HPDE6-E6E7 (cell line): Measurements from ENCODE around the gene ZBTB16.

Experiments
- DNase-seq: peaks from one replicate; pipeline ENCODE4 v3.0.0; 2011; ENCODE audit warnings: missing footprints; ENCODE audit errors: extremely low spot score

The ZBTB16 gene

DNA sequence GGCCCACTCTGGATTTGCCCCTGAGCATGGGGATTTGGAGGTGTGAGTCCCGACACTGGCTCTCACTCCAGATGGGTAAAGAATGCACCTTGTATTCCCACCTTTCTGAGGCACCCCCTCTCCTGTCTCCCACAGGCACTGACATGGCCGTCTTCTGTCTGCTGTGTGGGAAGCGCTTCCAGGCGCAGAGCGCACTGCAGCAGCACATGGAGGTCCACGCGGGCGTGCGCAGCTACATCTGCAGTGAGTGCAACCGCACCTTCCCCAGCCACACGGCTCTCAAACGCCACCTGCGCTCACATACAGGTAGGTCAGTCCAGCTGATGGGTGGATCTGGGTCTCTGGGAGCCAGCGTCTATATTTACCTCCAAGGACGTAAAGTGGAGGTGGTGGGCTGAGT lies 182.5 kb downstream of the ZBTB16 start:
- no peak for DNase-seq

DNA sequence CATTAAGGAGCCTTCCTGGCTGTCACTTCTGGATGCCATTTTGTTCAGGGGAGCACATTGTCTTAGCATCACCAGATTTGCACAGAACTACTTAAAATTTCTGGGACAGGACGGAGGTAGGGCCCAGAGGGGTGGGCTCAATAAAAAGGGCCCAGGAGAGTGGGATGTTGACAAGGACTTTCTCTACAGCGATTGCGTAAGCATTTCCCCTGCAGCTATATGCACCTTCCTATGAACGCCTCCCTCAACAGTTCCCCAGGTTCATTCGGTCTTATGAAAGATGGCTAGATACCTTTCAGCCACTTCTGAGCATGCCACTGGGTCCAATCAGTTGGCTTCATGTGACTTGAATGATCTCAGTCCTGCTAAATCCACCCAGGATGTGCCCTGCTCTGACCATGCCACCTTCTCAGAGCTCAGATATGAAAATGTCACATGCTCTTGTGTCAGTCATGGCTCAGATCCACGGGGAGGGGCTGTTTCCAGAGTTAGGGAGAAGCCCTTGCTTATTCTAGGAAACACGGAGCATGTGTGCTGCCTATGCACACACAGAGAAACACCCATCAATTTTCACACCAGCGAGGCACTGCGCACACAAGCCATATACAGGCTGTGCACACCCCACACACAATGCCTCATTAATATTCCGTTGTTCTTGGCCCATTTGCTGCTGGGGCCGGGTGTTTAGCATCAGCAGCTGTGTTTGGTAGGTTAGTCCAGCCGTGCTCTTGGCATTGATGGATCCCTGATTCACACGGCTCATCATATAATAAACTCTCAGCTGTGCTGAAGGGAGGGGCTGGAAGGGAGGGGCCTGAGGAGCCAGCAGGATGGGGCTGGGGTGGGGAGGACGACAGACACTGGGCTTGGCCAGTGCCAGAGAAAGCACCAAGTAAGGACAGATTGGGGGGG lies 184.2 kb downstream of the ZBTB16 start:
- no peak for DNase-seq

DNA sequence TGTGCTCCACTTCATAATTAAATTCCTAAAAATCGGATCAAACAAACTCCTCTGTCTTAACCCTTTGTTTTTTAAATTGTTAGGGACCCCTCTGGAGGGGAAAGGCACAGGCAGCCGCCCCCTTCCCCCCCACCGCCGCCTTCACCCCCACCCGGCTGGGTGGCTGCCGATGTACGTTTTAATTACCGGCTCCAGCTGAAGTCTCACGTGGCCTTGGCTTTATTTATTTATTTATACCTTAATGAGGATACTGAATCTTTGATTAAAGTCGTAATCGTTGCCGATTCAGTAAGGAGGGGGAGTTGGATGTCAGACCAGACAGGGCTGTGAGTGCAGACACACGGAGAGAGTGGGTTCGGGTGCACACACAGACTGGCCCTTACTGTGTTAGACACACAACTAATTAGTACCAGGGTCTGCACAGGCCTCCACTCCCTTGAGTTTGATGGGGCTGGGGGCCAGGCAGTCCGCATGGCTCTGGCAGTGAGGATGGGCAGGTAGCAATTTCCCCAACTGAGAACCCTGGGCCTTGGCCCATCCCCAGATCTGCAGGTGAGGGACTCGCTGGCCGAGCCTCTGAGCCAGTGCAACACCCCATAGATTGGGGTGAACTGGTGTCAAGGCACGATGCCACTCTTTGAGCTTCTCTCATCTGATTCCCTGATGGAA lies 185.3 kb downstream of the ZBTB16 start:
- no peak for DNase-seq

DNA sequence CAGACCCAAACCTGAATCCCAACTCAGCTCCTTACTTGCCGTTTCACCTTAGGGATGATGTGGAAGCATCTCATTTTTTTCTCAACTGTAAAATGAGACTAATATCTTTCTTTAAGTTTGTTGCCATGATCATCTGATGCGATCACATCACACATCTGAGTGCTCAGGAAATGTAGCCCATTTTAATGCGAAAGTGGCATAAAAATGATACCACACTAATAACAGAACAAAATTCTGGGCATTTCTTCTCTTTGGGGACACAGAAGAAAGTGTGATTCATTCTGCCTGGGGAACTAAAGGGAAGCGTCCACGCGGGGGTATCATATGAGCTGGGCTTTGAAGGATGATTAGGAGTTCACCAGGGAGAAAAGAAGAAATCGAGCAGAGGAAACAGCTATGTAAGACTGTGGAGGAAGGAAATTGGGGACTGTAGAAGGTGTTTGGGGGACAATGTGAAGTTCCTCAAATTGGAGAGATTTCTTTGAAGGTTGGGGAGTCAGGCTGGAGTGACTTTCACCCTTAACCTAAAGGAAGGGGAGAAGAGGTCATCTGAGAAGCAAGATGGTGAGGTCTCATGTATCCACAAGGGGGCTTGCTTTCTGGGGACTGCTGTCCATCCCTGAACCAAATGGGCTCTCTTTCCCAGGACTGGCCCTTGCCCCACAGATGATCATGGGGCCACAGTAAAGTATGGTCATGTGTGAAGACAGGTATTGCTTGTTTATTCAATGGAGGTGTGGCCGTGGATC lies 187.0 kb downstream of the ZBTB16 start:
- no peak for DNase-seq

DNA sequence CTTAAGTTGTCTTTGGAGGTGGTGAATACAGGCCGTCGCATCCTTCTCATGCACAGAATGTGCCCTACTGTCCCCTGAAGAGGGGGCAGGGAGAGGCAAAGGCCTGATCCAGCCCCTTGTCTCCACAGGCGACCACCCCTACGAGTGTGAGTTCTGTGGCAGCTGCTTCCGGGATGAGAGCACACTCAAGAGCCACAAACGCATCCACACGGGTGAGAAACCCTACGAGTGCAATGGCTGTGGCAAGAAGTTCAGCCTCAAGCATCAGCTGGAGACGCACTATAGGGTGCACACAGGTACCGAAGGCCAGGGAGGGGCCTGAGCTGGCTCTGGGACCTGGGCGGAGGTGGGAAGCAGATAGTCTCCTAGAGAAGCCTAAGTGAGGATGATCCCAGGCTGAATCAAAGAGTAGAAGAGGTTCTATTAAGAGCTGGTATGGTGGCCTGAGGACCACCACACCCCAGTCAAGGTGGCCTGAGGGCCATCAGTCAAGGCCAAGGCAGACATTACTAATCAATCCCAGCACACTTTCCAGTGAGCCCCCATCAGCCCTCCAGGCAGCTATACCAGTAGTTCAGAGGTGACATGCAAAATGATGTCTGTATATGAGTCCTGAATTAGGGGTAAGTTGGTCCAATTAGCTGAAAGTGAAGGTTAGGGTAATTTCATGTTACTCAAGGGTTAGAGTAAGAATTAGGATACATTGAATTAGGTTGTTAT lies 187.7 kb downstream of the ZBTB16 start:
- no peak for DNase-seq

DNA sequence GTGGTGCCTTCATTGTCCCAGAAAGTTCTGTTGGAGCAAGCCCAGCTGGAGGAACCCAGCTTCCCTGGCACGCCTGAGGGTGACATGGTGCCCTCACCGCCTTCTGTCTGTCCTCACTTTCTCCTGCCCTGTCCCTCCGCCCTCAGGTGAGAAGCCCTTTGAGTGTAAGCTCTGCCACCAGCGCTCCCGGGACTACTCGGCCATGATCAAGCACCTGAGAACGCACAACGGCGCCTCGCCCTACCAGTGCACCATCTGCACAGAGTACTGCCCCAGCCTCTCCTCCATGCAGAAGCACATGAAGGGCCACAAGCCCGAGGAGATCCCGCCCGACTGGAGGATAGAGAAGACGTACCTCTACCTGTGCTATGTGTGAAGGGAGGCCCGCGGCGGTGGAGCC lies 190.7 kb downstream of the ZBTB16 start:
- no peak for DNase-seq

DNA sequence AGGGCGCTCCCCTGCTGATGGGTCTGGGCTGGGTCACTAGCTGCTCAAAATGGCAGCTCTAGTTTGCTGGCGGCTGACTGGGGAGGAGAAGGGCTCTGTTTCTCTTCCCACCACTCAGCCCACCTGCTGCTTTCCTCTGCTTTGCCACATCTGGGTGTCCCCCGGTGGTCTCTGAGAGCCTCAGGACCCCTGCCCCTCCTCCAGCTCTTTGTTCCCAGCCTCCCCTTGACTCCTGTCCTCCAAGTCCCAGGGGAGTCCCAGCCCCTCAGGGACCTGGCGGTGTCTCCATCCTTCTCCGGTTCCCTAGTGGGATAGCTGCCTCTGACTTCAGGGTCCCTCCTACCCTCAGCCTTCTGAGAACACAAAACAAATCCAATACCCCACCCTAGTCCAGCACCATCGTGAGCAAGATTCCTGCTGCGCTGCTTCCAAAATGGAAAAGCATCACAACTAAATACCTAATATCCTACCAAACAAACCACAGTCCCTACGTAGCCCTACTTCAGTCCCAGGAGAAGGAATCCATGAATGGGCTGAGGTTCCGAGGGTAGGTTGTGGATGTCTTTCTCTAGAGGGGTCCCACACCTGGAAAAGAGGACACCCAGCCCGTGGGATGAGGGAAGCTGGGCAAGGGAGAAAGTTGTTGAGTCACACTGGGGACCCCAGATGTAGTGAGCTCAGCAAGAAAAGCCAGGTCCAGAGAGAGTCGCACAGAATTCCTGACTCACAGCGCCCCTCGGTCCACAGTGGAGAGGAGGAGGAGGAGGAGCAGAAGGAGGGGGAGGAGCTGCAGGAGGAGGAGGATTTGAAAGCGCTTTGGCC lies 191.7 kb downstream of the ZBTB16 start:
- DNase-seq: no peak

DNA sequence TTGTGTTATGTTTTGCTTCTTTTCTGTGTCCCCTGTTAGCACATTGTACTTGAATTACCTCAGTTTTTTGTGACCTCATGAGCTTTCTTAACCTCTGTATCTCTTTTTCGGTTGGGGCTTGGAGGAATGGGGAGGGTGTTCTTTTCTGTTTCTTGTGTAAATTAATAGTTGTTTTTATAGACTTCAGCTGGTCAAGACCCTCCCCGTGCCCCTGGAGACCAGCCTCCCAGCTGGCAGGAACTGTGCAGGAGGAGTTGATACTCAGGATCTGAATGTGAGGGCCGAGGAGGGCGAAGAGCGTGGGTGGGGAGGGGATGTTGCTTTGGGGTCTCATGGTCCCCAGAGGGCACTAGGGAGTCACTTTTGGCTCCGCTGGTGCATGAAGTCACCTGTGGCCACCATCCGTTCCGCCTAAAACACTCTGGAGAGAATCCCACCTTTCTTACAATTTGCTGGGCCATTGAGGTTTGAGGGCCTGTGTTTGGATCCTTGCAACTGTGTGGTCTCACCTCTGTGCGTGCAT lies 192.4 kb downstream of the ZBTB16 start:
- DNase-seq: no peak

DNA sequence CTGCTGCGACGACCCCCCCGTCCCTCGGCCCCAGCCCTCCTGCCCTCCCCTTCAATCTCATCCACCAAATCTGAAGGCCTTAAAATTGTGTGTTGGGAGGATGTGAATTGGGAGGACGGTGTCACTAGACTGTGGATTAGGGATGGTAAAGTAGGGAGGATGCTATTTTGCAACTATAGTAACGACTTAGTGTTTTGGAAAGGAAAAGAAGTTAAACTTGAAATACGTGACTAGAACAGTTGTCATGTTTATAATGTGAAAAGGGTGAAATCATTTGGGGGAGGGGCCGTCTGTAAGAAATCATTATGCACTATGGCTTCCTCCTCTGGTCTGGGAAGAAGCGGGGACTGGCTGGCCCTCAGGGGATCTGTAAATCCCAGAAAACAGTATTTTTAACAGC lies 193.3 kb downstream of the ZBTB16 start:
- DNase-seq: no peak

DNA sequence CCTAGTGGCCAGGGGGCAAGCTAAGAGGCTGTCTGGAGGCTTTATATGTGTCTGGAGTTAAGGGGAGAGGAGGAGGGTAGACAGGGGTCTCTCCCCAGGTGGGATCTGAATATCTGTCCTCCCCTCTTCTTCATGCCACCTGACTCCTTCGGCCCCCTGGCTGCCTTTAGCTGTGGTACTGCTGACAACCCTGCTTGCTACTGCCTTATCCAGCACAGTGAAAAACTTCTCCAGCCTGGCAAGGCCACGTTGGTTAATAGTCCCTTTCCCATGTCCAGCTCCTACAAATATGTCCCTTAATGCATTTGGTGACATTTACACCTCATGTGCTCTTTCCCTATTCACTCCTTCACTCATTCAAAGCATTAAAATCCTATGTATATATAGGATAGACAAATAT lies 194.3 kb downstream of the ZBTB16 start:
- no peak for DNase-seq

DNA sequence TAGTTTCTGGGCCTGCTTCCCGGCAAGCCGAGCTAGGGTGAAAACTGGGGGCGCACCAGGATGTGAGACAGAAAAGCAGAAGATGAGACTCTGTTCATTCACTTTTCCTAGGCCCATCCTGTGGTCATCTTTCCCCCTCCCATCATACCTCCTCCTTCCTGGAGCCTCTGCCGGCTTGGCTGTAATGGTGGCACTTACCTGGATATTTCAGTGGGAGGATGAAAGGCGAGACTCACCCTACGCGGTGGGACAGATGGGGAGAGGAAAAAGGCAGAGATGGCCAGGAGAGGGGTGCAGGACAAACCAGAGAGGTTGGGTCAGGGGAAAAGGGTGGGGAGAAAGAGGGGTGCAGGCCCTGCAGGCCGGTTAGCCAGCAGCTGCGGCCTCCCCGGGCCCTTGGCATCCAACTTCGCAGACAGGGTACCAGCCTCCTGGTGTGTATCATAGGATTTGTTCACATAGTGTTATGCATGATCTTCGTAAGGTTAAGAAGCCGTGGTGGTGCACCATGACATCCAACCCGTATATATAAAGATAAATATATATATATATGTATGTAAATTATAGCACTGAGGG lies 195.1 kb downstream of the ZBTB16 start:
- no peak for DNase-seq

DNA sequence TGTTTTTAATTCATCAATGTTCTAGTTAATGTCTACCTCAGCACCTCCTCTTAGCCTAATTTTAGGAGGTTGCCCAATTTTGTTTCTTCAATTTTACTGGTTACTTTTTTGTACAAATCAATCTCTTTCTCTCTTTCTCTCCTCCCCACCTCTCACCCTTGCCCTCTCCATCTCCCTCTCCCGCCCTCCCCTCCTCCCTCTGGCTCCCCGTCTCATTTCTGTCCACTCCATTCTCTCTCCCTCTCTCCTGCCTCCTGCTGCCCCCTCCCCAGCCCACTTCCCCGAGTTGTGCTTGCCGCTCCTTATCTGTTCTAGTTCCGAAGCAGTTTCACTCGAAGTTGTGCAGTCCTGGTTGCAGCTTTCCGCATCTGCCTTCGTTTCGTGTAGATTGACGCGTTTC lies 195.8 kb downstream of the ZBTB16 start:
- DNase-seq: no peak

DNA sequence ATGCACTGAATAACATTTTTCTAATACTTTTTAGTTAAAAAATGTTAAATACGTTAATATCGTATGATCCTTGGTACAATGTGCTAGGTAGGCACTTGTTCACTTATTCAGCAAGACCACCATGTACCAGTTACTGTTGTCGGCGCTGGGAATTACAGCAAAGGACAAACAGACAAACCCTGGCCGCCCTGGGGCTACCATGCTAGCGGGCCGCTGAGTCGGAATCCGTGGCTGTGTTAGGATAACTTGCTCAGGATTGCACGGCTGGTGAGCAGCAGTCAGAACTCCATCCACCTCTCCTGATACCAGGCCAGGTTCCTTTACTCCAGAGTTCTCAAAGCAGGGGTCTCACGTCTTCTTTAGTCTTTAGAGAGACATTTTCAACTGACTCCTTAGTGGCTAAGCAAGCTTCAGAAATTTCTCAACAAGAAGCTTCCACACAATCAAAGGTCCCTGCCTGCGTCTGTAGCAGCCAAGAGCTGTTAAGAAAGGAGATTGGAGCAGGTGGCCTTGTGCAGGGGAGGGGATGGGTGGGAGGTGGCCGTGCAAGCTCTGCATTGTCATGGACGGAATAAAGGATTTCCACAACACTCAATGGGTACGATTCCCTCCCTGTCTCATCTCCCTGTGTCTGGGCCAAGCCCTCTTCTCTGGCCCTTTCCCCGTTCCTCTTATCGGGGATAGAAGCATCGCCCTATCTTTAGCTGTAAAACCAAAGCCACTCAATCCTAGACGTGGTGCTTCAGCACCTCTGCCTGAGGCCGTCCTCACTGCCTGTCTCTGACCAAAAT lies 196.9 kb downstream of the ZBTB16 start:
- no peak for DNase-seq

DNA sequence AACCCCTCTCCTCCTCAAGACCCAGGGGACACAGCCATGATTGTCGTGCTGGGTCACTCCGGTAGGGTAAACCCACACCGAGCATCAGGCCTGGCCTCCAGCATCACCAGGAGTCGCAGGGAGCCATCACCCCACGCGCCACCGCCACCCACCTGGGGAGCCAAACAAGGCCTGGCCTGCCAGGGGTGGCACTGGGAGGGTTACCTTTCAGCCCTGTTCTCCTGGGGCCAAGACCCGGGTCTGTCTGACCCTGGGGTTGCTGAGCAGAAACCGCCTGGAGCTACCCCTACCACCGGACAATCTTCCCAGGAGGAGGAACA lies 197.4 kb downstream of the ZBTB16 start:
- no peak for DNase-seq

DNA sequence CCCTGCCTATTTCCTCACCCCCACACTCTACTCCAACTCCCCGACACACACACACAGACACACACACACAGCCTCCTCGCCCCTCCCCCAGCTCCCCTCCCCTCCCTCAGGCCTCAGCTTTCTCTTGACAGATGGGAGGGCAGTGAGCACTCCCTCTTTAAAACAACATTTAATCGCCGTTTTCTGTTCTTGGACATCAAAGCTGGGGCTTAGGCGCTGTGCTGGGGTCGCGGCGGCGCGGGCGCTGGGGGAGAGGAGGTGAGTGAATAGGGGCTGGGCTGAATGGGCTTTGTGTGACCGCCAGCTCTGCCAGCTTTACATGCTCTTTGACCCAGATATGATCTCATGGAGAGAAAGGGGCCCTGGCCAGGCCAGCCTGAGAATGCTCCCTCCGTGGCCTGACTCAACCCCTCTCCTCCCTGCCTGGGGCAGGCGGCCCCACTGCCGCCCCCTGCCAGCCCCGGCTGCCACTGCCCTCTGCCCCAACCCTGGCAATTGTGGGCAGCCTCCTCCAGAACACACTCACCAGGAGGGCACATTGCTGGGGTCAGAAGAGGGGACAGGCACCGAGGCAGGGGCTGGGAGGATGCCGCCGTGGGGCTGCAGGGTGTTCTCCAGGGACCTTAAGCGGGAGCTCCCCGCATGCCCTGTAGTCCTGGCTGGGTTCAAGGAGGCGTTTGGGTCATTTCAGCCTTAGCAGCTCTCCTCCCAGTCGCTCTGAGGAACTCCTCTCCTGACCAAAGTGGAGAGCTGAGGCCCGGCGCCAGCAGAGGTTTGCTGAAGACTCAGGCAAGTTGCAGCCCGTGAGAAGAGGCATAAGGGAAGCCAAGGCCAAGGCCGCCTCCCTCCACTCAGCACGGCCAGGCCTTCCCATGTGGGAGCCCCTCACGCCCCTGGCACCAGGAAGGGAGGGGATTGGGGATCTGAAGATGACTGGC lies 198.4 kb downstream of the ZBTB16 start:
- DNase-seq: no peak

DNA sequence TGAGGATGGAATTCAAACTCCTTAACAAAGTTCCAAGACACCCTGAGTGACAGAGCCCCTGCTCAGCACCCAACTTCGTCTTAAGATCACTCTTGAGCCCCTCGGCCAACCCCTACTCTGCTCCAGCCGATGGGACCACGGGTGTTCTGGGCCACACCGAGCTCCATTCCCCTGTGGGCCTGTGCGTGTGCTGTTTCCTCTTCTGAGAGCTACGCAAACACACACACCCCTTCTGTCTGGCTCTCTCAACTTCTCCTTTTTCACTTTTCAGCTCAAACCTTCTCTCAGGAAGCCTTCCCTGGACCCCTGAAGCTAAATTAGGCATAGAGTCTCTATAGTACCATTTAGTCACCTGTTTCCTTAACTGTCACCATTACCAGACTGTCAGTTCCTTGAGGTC lies 199.2 kb downstream of the ZBTB16 start:
- DNase-seq: no peak

DNA sequence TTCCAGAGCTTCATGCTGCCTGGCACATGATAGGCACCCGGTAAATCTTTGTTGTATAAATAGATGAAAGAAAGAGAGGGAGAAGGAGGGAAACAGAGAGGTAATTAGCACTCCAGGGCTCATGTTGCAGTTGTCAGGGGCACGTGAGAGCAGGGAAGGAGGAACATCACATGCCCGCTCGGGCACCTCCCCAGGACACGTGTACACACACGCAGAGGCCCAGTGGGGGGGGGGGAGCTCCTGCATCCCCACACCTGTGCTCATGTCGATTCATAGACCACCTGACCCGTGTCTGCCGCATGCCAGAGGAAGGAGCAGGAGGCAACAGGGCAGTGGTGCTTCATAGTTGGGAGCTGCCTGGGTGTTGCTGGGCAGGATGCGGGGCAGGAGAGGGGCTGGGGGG lies 199.6 kb downstream of the ZBTB16 start:
- DNase-seq: no peak

DNA sequence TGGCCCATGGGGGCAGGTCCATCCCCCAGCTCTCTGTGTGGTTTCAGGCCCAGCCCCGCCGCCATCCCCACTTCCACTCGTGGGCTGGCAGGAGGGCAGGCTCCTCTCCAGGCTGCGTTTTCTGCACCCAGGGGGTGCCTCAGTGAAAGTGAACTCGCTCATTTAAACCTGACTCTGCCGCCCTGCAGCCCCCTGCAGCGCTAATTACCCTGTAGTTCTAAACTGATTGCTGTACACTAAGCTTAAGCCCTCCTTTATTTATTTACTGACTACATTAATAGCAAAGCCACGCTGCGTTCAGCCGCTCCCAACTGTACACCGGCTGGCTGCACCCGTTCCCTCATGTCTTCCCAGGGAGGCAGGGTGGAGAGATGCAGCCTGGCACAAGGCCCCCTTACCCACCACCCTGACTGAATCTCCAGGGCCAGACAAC lies 200.1 kb downstream of the ZBTB16 start:
- DNase-seq: no peak

DNA sequence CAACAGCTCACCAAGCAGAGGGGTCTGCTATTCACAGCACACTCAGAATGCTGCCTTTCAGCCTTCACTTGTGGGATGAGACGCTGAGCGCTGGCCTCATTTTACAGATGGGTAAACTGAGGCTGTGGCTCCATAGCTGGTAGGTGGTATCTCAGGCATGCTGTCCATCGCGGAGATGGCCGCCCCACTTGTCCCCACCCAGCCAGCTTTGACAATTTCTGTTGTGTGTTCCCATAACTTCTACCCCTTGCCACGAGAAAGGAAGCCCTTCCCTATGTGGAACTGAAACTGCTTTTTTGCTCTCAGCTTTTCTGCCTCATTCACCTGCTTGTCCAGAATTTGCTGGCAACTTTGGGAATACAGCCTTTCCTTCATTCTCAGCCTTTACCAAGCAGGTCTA lies 200.6 kb downstream of the ZBTB16 start:
- DNase-seq: no peak
